Suprapubic skin (tissue), 4 donors: Measurements from ENCODE around the gene CRYBG1. TPM values are rescaled to one million over a fixed set of nuclear protein-coding genes. Genes with fewer than 3 reads are reported as not detected.

Experiments
- DNase-seq, 2 donors: peaks; one replicate each; pipeline ENCODE4 v3.0.0-alpha.2; 2019; ENCODE audit warnings: low spot score in 2 of 2
- H3K27ac ChIP-seq: fragments of 200-600 bp; sonication (generic); one replicate; pipeline ENCODE4 v1.5.1; 2019
- H3K27me3 ChIP-seq: fragments of 200-600 bp; sonication (generic); one replicate; pipeline ENCODE4 v1.5.1; 2019
- H3K36me3 ChIP-seq: fragments of 200-600 bp; sonication (generic); one replicate; pipeline ENCODE4 v1.5.1; 2019
- H3K4me1 ChIP-seq: fragments of 200-600 bp; sonication (generic); one replicate; pipeline ENCODE4 v1.5.1; 2019
- H3K4me3 ChIP-seq: fragments of 200-600 bp; sonication (generic); one replicate; pipeline ENCODE4 v1.5.1; 2019; ENCODE audit warnings: mild to moderate bottlenecking
- H3K9me3 ChIP-seq: fragments of 200-600 bp; sonication (generic); one replicate; pipeline ENCODE4 v1.5.1; 2019
- CTCF ChIP-seq, 2 donors: fragments of 200-600 bp in 1 of 2; fragments of 450-650 bp in 1 of 2; sonication (generic) in 1 of 2; IDR thresholded peaks; one replicate each; pipeline ENCODE4 v1.5.1; 2016 to 2019; ENCODE audit warnings: antibody characterized with exemption in 2 of 2, mild to moderate bottlenecking in 1 of 2, moderate library complexity in 1 of 2
- EP300 ChIP-seq: sonication (generic); formaldehyde crosslinking; IDR thresholded peaks from one replicate; pipeline ENCODE4 v1.6.1; 2017; ENCODE audit warnings: antibody characterized with exemption
- POLR2A ChIP-seq, 2 donors: fragments of 450-650 bp; IDR thresholded peaks; one replicate each; pipeline ENCODE4 v1.6.1; 2017; ENCODE audit warnings: antibody characterized with exemption in 2 of 2, mild to moderate bottlenecking in 2 of 2, moderate library complexity in 2 of 2
- POLR2AphosphoS5 ChIP-seq, 3 donors: sonication (generic); formaldehyde crosslinking; IDR thresholded peaks; one replicate each; pipeline ENCODE4 v1.6.1; 2017; ENCODE audit warnings: antibody characterized with exemption in 3 of 3
- WGBS: methylation state at CpG from one replicate; pipeline ENCODE4 v1.1.5; 2018; 5-methylcytosine and 5-hydroxymethylcytosine counted together
- total RNA-seq, 4 donors: library from RNA; depleted of rRNA; stranded (reverse); fragments of >200 nt; gene quantifications; one replicate each; pipeline ENCODE4 v1.1.0, GENCODE V29; 2016

Gene CRYBG1
- total RNA-seq, 4 donors from 2014 or later: 91.8 to 124 (median 99.7) TPM

- Histone ChIP-seq H3K9me3 (no peaks in the 10 kb centered on the region), H3K4me1 (peaks cover 3% of the 10 kb centered on the region), H3K36me3 (no peaks in the 10 kb centered on the region), H3K27me3 (peaks cover 8% of the 10 kb centered on the region), H3K27ac (no peak overlapping the region), H3K4me3 (no peak overlapping the region)
- 78% methylated on average over 4 of the region's 4 CpGs for WGBS
- no peak for DNase-seq
- TF ChIP-seq POLR2AphosphoS5 (IDR thresholded peaks at IDR 0.05): no peak
- TF ChIP-seq CTCF (IDR thresholded peaks at IDR 0.05): peak in 1 of 2 donors; percentile 10
Observed at GRCh38 chr6:106446287-106446885, 85.9 kb downstream of the CRYBG1 start.

GRCh38 chr6:106446983-106447382 is 86.5 kb downstream of the CRYBG1 start:
- WGBS: 58% methylated on average over 2 of the region's 2 CpGs
- no peak overlapping the region for H3K4me3 ChIP-seq
- H3K4me1 ChIP-seq: peaks cover 4% of the 10 kb centered on the region
- H3K9me3 ChIP-seq: no peaks in the 10 kb centered on the region
- H3K27ac ChIP-seq: no peak overlapping the region
- no peaks in the 10 kb centered on the region for H3K36me3 ChIP-seq
- TF ChIP-seq POLR2AphosphoS5 (IDR thresholded peaks at IDR 0.05) (no peak), POLR2A (IDR thresholded peaks at IDR 0.05) (no peak), EP300 (no peak), CTCF (IDR thresholded peaks at IDR 0.05) (no peak)
- DNase-seq: no peak
- peaks cover 8% of the 10 kb centered on the region for H3K27me3 ChIP-seq

GRCh38 chr6:106448000-106448426 is 87.5 kb downstream of the CRYBG1 start:
- Histone ChIP-seq H3K9me3 (no peaks in the 10 kb centered on the region), H3K27ac (no peak overlapping the region), H3K4me3 (no peak overlapping the region), H3K27me3 (no peaks in the 10 kb centered on the region), H3K4me1 (peaks cover 4% of the 10 kb centered on the region), H3K36me3 (no peaks in the 10 kb centered on the region)
- WGBS: 64% methylated on average over 5 of the region's 6 CpGs
- TF ChIP-seq POLR2A (IDR thresholded peaks at IDR 0.05) (no peak), CTCF (IDR thresholded peaks at IDR 0.05) (no peak), EP300 (no peak), POLR2AphosphoS5 (IDR thresholded peaks at IDR 0.05) (no peak)
- DNase-seq: no peak

GRCh38 chr6:106450653-106451052 is 90.1 kb downstream of the CRYBG1 start:
- WGBS: 53% methylated on average over 2 of the region's 2 CpGs

GRCh38 chr6:106451439-106451838 is 90.9 kb downstream of the CRYBG1 start:
- no peak for TF ChIP-seq CTCF (IDR thresholded peaks at IDR 0.05)
- TF ChIP-seq EP300: no peak
- no peak for TF ChIP-seq POLR2A (IDR thresholded peaks at IDR 0.05)
- TF ChIP-seq POLR2AphosphoS5 (IDR thresholded peaks at IDR 0.05): no peak
- WGBS: 41% methylated on average over 7 of the region's 7 CpGs

More at GRCh38 chr6:106450653-106451052, 90.1 kb downstream of the CRYBG1 start:
- no peak for DNase-seq
- TF ChIP-seq POLR2AphosphoS5 (IDR thresholded peaks at IDR 0.05): no peak
- TF ChIP-seq EP300: no peak
- TF ChIP-seq CTCF (IDR thresholded peaks at IDR 0.05): no peak
- TF ChIP-seq POLR2A (IDR thresholded peaks at IDR 0.05): no peak
- Histone ChIP-seq H3K4me3 (no peak overlapping the region), H3K36me3 (no peaks in the 10 kb centered on the region), H3K4me1 (peaks cover 4% of the 10 kb centered on the region), H3K27ac (no peak overlapping the region), H3K27me3 (no peaks in the 10 kb centered on the region), H3K9me3 (no peaks in the 10 kb centered on the region)

More at GRCh38 chr6:106451439-106451838, 90.9 kb downstream of the CRYBG1 start:
- H3K4me3 ChIP-seq: no peak overlapping the region
- no peaks in the 10 kb centered on the region for H3K36me3 ChIP-seq
- H3K27ac ChIP-seq: no peak overlapping the region
- H3K27me3 ChIP-seq: no peaks in the 10 kb centered on the region
- DNase-seq: no peak
- no peaks in the 10 kb centered on the region for H3K9me3 ChIP-seq
- peaks cover 4% of the 10 kb centered on the region for H3K4me1 ChIP-seq
